ENCODE results near the gene RPS6KA2. TPM values are rescaled to one million over a fixed set of nuclear protein-coding genes. Genes with fewer than 3 reads are reported as not detected.
A peak's percentile ranks its signal among the peaks of the same experiment; 100 is the strongest.

The RPS6KA2 gene
- total and polyA plus RNA-seq, 4 donors, result 23.8 to 34.6 (median 31.6) TPM

DNA sequence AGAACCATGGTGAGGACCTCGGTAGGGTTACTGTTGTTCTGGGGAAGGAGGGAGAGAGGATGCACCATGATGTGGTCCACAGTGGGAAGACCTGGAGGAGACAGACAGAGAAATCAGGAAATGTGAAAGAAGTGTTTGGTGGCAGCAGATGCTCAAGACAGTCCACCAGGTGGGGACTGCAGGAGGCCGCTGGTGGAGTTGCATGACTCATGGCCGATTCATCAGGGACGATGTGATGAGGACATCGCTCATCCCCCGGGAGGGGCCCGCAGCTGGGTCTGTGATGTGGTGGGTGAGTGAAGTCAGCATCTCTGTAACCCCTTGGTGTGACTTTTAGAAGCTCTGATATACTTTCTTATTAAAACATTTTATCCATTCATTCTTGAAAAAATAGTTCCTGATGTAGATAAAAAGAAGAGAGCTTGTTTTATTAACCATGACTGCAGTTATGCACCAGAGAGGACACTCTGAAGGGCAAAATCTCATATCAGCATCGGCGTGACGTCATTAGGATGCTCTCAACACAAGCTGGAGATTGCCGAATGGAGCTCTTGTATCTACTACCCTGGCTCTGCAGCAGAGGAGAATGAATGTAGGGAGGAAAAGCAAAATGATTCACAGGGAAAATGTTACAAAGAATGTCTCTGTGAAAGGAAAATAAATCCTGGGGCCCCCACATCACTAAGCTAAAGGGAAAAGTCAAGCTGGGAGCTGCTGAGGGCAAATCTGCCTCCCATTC, 111.8 kb downstream of the RPS6KA2 start:
- Histone ChIP-seq H3K27ac (ENCODE audit: low read depth, low read length) (no peak overlapping the region), H3K27me3 (ENCODE audit: control insufficient read depth, insufficient read depth, low read length) (no peaks in the 10 kb centered on the region), H3K36me3 (ENCODE audit: control insufficient read depth, insufficient read depth, low read length) (peaks cover 10% of the 10 kb centered on the region), H3K4me1 (ENCODE audit: control insufficient read depth, insufficient read depth, low read length) (peaks cover 5% of the 10 kb centered on the region), H3K4me3 (ENCODE audit: low read depth, low read length) (no peak overlapping the region), H3K9me3 (ENCODE audit: control insufficient read depth, insufficient read depth, low read length) (no peaks in the 10 kb centered on the region)
- 68% methylated on average over 4 of the region's 11 CpGs for WGBS (ENCODE audit: insufficient coverage)
- peak in 1 of 6 donors; percentile 34 for DNase-seq (ENCODE audit: low read depth in 4 of 6, low spot score in 6 of 6)

- 95% methylated on average over 3 of the region's 3 CpGs for WGBS (ENCODE audit: insufficient coverage)
- DNase-seq (ENCODE audit: low read depth in 4 of 6, low spot score in 6 of 6), result no peak
- Histone ChIP-seq H3K27me3 (ENCODE audit: control insufficient read depth, insufficient read depth, low read length) (no peaks in the 10 kb centered on the region), H3K36me3 (ENCODE audit: control insufficient read depth, insufficient read depth, low read length) (peaks cover 12% of the 10 kb centered on the region), H3K4me3 (ENCODE audit: low read depth, low read length) (no peak overlapping the region), H3K4me1 (ENCODE audit: control insufficient read depth, insufficient read depth, low read length) (peaks cover 5% of the 10 kb centered on the region), H3K27ac (ENCODE audit: low read depth, low read length) (no peak overlapping the region), H3K9me3 (ENCODE audit: control insufficient read depth, insufficient read depth, low read length) (no peaks in the 10 kb centered on the region)
Measured at GRCh38 chr6:166514196-166514595, 112.9 kb downstream of the RPS6KA2 start.

- no peaks in the 10 kb centered on the region for H3K9me3 ChIP-seq (ENCODE audit: control insufficient read depth, insufficient read depth, low read length)
- peaks cover 28% of the 10 kb centered on the region for H3K36me3 ChIP-seq (ENCODE audit: control insufficient read depth, insufficient read depth, low read length)
- DNase-seq (ENCODE audit: low read depth in 4 of 6, low spot score in 6 of 6), result no peak
- H3K4me3 ChIP-seq (ENCODE audit: low read depth, low read length), result no peak overlapping the region
- peaks cover 5% of the 10 kb centered on the region for H3K4me1 ChIP-seq (ENCODE audit: control insufficient read depth, insufficient read depth, low read length)
- no peaks in the 10 kb centered on the region for H3K27me3 ChIP-seq (ENCODE audit: control insufficient read depth, insufficient read depth, low read length)
- WGBS (ENCODE audit: insufficient coverage), result 90% methylated on average over 7 of the region's 8 CpGs
- no peak overlapping the region for H3K27ac ChIP-seq (ENCODE audit: low read depth, low read length)
Measured at GRCh38 chr6:166512567-166512966, 114.5 kb downstream of the RPS6KA2 start.

DNA sequence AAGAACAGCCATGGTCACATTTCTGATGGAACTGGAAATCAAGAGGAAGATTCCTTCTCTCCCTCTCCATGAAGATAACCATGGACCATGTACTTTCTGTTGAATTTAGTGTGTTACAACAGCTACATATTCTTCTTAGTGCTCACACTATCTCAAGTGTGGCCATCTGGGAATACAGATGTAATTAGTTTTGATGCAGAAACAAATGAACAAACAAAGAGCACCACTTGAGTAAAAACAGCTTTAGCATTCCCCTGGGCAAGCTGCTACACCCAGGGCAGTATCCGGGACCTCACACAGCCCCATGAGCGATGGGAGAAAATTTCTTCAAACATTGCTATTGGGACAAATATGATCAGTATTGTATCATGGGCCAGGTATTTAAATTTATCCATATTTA, 115.7 kb downstream of the RPS6KA2 start:
- H3K27ac ChIP-seq (ENCODE audit: low read depth, low read length), result no peak overlapping the region
- peaks cover 41% of the 10 kb centered on the region for H3K36me3 ChIP-seq (ENCODE audit: control insufficient read depth, insufficient read depth, low read length)
- no peak overlapping the region for H3K4me3 ChIP-seq (ENCODE audit: low read depth, low read length)
- no peaks in the 10 kb centered on the region for H3K27me3 ChIP-seq (ENCODE audit: control insufficient read depth, insufficient read depth, low read length)
- peak in 1 of 6 donors; percentile 70 for DNase-seq (ENCODE audit: low read depth in 4 of 6, low spot score in 6 of 6)
- no CpG with 5 or more reads among the region's 2 CpGs for WGBS (ENCODE audit: insufficient coverage)
- no peaks in the 10 kb centered on the region for H3K9me3 ChIP-seq (ENCODE audit: control insufficient read depth, insufficient read depth, low read length)
- H3K4me1 ChIP-seq (ENCODE audit: control insufficient read depth, insufficient read depth, low read length), result peaks cover 5% of the 10 kb centered on the region

DNA sequence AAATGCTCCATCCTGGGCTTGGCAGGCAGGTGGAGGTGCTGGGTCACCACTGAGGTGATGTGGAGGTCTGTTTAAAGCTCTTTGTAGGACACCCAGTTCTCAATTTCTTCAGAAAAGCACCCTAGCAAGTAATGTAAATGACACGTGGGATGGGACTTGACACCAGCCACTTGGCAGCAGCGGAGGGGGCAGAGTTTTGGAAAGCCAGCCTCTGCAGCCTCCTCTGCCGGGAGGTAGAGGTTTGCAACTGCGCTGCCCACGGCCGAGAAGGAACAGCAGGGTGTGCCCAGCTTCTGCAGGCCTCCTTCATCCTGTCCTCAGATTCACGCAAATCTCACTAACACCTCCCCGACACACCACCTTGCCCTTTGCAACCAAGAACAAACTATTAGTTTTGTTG, 117.9 kb downstream of the RPS6KA2 start:
- WGBS (ENCODE audit: insufficient coverage), result 92% methylated on average over 5 of the region's 8 CpGs
- Histone ChIP-seq H3K36me3 (ENCODE audit: control insufficient read depth, insufficient read depth, low read length) (peaks cover 43% of the 10 kb centered on the region), H3K4me3 (ENCODE audit: low read depth, low read length) (no peak overlapping the region), H3K4me1 (ENCODE audit: control insufficient read depth, insufficient read depth, low read length) (no peaks in the 10 kb centered on the region), H3K27me3 (ENCODE audit: control insufficient read depth, insufficient read depth, low read length) (no peaks in the 10 kb centered on the region), H3K9me3 (ENCODE audit: control insufficient read depth, insufficient read depth, low read length) (no peaks in the 10 kb centered on the region), H3K27ac (ENCODE audit: low read depth, low read length) (no peak overlapping the region)
- DNase-seq (ENCODE audit: low read depth in 4 of 6, low spot score in 6 of 6), result no peak

DNA sequence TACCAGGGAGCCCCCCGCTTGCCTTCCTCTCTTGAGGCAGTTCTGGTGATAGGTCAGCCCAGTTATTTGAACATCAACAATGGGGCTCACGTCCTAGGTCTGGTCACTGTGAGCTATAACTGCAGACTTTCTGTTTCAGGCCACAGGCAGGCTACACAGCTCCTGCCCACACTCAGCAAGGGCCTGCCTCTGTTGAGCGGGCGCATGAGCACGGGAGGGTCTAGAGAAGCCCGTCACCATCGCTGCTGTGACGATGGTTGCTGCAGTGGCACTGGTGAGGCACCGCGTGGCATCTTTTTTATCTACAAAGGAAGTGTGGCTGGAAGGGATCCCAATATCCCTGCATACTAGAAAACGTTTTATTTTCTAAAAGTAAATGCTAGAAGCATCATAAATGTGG, 118.3 kb downstream of the RPS6KA2 start:
- Histone ChIP-seq H3K27me3 (ENCODE audit: control insufficient read depth, insufficient read depth, low read length) (no peaks in the 10 kb centered on the region), H3K4me1 (ENCODE audit: control insufficient read depth, insufficient read depth, low read length) (no peaks in the 10 kb centered on the region), H3K36me3 (ENCODE audit: control insufficient read depth, insufficient read depth, low read length) (peaks cover 48% of the 10 kb centered on the region), H3K9me3 (ENCODE audit: control insufficient read depth, insufficient read depth, low read length) (no peaks in the 10 kb centered on the region), H3K4me3 (ENCODE audit: low read depth, low read length) (no peak overlapping the region), H3K27ac (ENCODE audit: low read depth, low read length) (no peak overlapping the region)
- WGBS (ENCODE audit: insufficient coverage), result 92% methylated on average over 8 of the region's 11 CpGs
- no peak for DNase-seq (ENCODE audit: low read depth in 4 of 6, low spot score in 6 of 6)

- no peak overlapping the region for H3K4me3 ChIP-seq (ENCODE audit: low read depth, low read length)
- DNase-seq (ENCODE audit: low read depth in 4 of 6, low spot score in 6 of 6), result no peak
- WGBS (ENCODE audit: insufficient coverage), result 79% methylated on average over 14 of the region's 25 CpGs
- H3K9me3 ChIP-seq (ENCODE audit: control insufficient read depth, insufficient read depth, low read length), result no peaks in the 10 kb centered on the region
- H3K27me3 ChIP-seq (ENCODE audit: control insufficient read depth, insufficient read depth, low read length), result no peaks in the 10 kb centered on the region
- no peaks in the 10 kb centered on the region for H3K4me1 ChIP-seq (ENCODE audit: control insufficient read depth, insufficient read depth, low read length)
- H3K36me3 ChIP-seq (ENCODE audit: control insufficient read depth, insufficient read depth, low read length), result peaks cover 54% of the 10 kb centered on the region
- no peak overlapping the region for H3K27ac ChIP-seq (ENCODE audit: low read depth, low read length)
Measured at GRCh38 chr6:166507809-166508564, 119.1 kb downstream of the RPS6KA2 start.

GRCh38 chr6:166507380-166507779, 119.7 kb downstream of the RPS6KA2 start:
- H3K27me3 ChIP-seq (ENCODE audit: control insufficient read depth, insufficient read depth, low read length), result no peaks in the 10 kb centered on the region
- no peak for DNase-seq (ENCODE audit: low read depth in 4 of 6, low spot score in 6 of 6)
- no peak overlapping the region for H3K4me3 ChIP-seq (ENCODE audit: low read depth, low read length)
- 100% methylated on average over 2 of the region's 2 CpGs for WGBS (ENCODE audit: insufficient coverage)
- no peak overlapping the region for H3K27ac ChIP-seq (ENCODE audit: low read depth, low read length)
- peaks cover 2% of the 10 kb centered on the region for H3K4me1 ChIP-seq (ENCODE audit: control insufficient read depth, insufficient read depth, low read length)
- no peaks in the 10 kb centered on the region for H3K9me3 ChIP-seq (ENCODE audit: control insufficient read depth, insufficient read depth, low read length)
- H3K36me3 ChIP-seq (ENCODE audit: control insufficient read depth, insufficient read depth, low read length), result peaks cover 56% of the 10 kb centered on the region

GRCh38 chr6:166505133-166505905, 121.7 kb downstream of the RPS6KA2 start:
- no peak for DNase-seq (ENCODE audit: low read depth in 4 of 6, low spot score in 6 of 6)
- H3K4me1 ChIP-seq (ENCODE audit: control insufficient read depth, insufficient read depth, low read length), result peaks cover 4% of the 10 kb centered on the region
- H3K9me3 ChIP-seq (ENCODE audit: control insufficient read depth, insufficient read depth, low read length), result no peaks in the 10 kb centered on the region
- no peak overlapping the region for H3K4me3 ChIP-seq (ENCODE audit: low read depth, low read length)
- no peak overlapping the region for H3K27ac ChIP-seq (ENCODE audit: low read depth, low read length)
- WGBS (ENCODE audit: insufficient coverage), result 97% methylated on average over 28 of the region's 28 CpGs
- no peaks in the 10 kb centered on the region for H3K27me3 ChIP-seq (ENCODE audit: control insufficient read depth, insufficient read depth, low read length)
- H3K36me3 ChIP-seq (ENCODE audit: control insufficient read depth, insufficient read depth, low read length), result peaks cover 67% of the 10 kb centered on the region

Data from spinal cord (tissue), 10 donors.